HCT116 (cell line): ENCODE measurements around the gene RPL27.

ENCODE experiments used
- EZH2 ChIP-seq: fragments of 200-600 bp; sonication (generic); IDR thresholded peaks from 2 replicates; pipeline ENCODE4 v1.6.1; 2017; ENCODE audit warnings: antibody characterized with exemption, mixed run types
- EZH2phosphoT487 ChIP-seq: fragments of 200-600 bp; IDR thresholded peaks from 2 replicates; pipeline ENCODE4 v1.6.1; 2018; ENCODE audit warnings: antibody characterized with exemption, borderline replicate concordance
- POLR2A ChIP-seq: IDR thresholded peaks from 2 replicates; pipeline ENCODE4 v1.7.0; 2011; ENCODE audit warnings: borderline replicate concordance; ENCODE audit not compliant: insufficient read depth, insufficient read length; ENCODE audit errors: extremely low read depth
- TF ChIP-seq, protein P1 (sequence below), 3 experiments: fragments of 200-600 bp in 1 of 3; sonication (generic) in 1 of 3; IDR thresholded peaks in 2 of 3; conservative IDR thresholded peaks in 1 of 3; 2 replicates each; pipeline ENCODE4 v1.5.1; 2012 to 2017; ENCODE audit warnings: low read depth in 2 of 3, low read length in 2 of 3, antibody characterized with exemption in 1 of 3, borderline replicate concordance in 1 of 3, control low read depth in 1 of 3, mild to moderate bottlenecking in 1 of 3, mixed read lengths in 1 of 3, mixed run types in 1 of 3, moderate library complexity in 1 of 3; ENCODE audit not compliant: insufficient read depth in 1 of 3
- TF ChIP-seq, protein P2 (sequence below): IDR thresholded peaks from 2 replicates; pipeline ENCODE4 v1.6.1; 2012
- TF ChIP-seq, protein P3 (sequence below): IDR thresholded peaks from 2 replicates; pipeline ENCODE4 v1.6.1; 2012; ENCODE audit warnings: low read depth

DNA sequence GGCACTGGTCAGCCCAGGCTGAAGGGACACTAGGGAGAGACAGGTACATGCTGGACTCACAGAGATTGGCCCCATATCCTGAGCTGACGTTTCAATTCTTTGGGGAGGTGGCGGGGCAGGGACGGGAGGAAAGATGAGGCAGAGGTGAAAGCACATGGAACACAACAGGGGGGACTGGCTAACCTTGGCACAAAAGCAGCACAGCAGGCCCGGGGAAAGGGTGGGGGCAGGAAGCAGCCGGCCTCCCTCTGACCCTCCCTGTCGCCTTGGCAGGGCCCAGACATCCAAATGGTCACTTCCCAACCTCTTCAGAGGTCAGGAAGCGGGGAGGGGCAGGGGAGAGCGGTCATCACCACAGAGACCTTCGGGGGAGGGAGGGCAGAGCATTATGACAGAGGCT is 17.4 kb downstream of the RPL27 start:
- TF ChIP-seq, protein P1, sequence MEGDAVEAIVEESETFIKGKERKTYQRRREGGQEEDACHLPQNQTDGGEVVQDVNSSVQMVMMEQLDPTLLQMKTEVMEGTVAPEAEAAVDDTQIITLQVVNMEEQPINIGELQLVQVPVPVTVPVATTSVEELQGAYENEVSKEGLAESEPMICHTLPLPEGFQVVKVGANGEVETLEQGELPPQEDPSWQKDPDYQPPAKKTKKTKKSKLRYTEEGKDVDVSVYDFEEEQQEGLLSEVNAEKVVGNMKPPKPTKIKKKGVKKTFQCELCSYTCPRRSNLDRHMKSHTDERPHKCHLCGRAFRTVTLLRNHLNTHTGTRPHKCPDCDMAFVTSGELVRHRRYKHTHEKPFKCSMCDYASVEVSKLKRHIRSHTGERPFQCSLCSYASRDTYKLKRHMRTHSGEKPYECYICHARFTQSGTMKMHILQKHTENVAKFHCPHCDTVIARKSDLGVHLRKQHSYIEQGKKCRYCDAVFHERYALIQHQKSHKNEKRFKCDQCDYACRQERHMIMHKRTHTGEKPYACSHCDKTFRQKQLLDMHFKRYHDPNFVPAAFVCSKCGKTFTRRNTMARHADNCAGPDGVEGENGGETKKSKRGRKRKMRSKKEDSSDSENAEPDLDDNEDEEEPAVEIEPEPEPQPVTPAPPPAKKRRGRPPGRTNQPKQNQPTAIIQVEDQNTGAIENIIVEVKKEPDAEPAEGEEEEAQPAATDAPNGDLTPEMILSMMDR (IDR thresholded peaks at IDR 0.05 in 2 of 3, conservative IDR thresholded peaks at IDR 0.05 in 1 of 3; ENCODE audit: borderline replicate concordance in 1 of 3, insufficient read depth in 1 of 3, low read depth in 2 of 3, low read length in 2 of 3) = no peak
- TF ChIP-seq EZH2phosphoT487 (no peak), EZH2 (no peak), POLR2A (no peak)
- TF ChIP-seq, protein P2, sequence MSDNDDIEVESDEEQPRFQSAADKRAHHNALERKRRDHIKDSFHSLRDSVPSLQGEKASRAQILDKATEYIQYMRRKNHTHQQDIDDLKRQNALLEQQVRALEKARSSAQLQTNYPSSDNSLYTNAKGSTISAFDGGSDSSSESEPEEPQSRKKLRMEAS = no peak
- TF ChIP-seq, protein P3, sequence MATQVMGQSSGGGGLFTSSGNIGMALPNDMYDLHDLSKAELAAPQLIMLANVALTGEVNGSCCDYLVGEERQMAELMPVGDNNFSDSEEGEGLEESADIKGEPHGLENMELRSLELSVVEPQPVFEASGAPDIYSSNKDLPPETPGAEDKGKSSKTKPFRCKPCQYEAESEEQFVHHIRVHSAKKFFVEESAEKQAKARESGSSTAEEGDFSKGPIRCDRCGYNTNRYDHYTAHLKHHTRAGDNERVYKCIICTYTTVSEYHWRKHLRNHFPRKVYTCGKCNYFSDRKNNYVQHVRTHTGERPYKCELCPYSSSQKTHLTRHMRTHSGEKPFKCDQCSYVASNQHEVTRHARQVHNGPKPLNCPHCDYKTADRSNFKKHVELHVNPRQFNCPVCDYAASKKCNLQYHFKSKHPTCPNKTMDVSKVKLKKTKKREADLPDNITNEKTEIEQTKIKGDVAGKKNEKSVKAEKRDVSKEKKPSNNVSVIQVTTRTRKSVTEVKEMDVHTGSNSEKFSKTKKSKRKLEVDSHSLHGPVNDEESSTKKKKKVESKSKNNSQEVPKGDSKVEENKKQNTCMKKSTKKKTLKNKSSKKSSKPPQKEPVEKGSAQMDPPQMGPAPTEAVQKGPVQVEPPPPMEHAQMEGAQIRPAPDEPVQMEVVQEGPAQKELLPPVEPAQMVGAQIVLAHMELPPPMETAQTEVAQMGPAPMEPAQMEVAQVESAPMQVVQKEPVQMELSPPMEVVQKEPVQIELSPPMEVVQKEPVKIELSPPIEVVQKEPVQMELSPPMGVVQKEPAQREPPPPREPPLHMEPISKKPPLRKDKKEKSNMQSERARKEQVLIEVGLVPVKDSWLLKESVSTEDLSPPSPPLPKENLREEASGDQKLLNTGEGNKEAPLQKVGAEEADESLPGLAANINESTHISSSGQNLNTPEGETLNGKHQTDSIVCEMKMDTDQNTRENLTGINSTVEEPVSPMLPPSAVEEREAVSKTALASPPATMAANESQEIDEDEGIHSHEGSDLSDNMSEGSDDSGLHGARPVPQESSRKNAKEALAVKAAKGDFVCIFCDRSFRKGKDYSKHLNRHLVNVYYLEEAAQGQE = no peak
